Measurements from ENCODE around the gene EPB41L2. TPM values are rescaled to one million over a fixed set of nuclear protein-coding genes. Genes with fewer than 3 reads are reported as not detected.

EPB41L2 gene
- total RNA-seq: 124 TPM
- long read RNA-seq, full-length matches to known transcripts: 9 of 34 reads
- long read RNA-seq, partial matches to known transcripts: 15 of 34 reads
- long read RNA-seq, other reads (novel, unspliced or antisense): 10 of 34 reads

- peak within 1 kb of the TSS; percentile 87 for H3K4me3 ChIP-seq
- DNase-seq (peak; percentile 90), ATAC-seq (peak; percentile 99)
- peaks cover 18% of the 10 kb centered on the region for H3K4me1 ChIP-seq
- H3K27ac ChIP-seq: peak within 1 kb of the TSS; percentile 80
- no peaks in the 10 kb centered on the region for H3K27me3 ChIP-seq (ENCODE audit: low read depth)
- intact Hi-C loops (cut with DNase I): no loop called here
- H3K9me3 ChIP-seq: no peaks in the 10 kb centered on the region
- no peaks in the 10 kb centered on the region for H3K36me3 ChIP-seq
- TF ChIP-seq CTCF (IDR thresholded peaks at IDR 0.05): peak; percentile 44
Observed at GRCh38 chr6:131063028-131063763, at the start of gene EPB41L2. Gene EPB41L2, minus strand, starts transcription at chr6:131063245. Its CDS starts 106,760 bp downstream, at chr6:130956485.

GRCh38 chr6:131112249-131112648 is 49.2 kb upstream of the EPB41L2 start:
- intact Hi-C loops (cut with DNase I): no loop called here

GRCh38 chr6:131107151-131107550 is 44.1 kb upstream of the EPB41L2 start:
- DNase-seq: no peak
- no peaks in the 10 kb centered on the region for H3K27me3 ChIP-seq (ENCODE audit: low read depth)
- no peak overlapping the region for H3K27ac ChIP-seq
- intact Hi-C loops (cut with DNase I): no loop called here
- no peaks in the 10 kb centered on the region for H3K9me3 ChIP-seq
- H3K4me1 ChIP-seq: no peaks in the 10 kb centered on the region
- ATAC-seq: peak in 1 of 2 donors; percentile 36
- H3K36me3 ChIP-seq: no peaks in the 10 kb centered on the region
- no peak overlapping the region for H3K4me3 ChIP-seq
- TF ChIP-seq CTCF (IDR thresholded peaks at IDR 0.05): no peak

More at GRCh38 chr6:131112249-131112648, 49.2 kb upstream of the EPB41L2 start:
- no peak overlapping the region for H3K27ac ChIP-seq
- ATAC-seq: no peak
- H3K36me3 ChIP-seq: no peaks in the 10 kb centered on the region
- H3K27me3 ChIP-seq (ENCODE audit: low read depth): no peaks in the 10 kb centered on the region
- no peaks in the 10 kb centered on the region for H3K9me3 ChIP-seq
- no peak overlapping the region for H3K4me3 ChIP-seq
- H3K4me1 ChIP-seq: no peaks in the 10 kb centered on the region
- DNase-seq: no peak
- TF ChIP-seq CTCF (IDR thresholded peaks at IDR 0.05): no peak

GRCh38 chr6:131103901-131104300 is 40.9 kb upstream of the EPB41L2 start:
- TF ChIP-seq CTCF (IDR thresholded peaks at IDR 0.05): no peak
- no peaks in the 10 kb centered on the region for H3K4me1 ChIP-seq
- H3K36me3 ChIP-seq: no peaks in the 10 kb centered on the region
- DNase-seq (no peak), ATAC-seq (no peak)
- no peak overlapping the region for H3K4me3 ChIP-seq
- H3K9me3 ChIP-seq: peaks cover 3% of the 10 kb centered on the region
- intact Hi-C loops (cut with DNase I): no loop called here
- H3K27me3 ChIP-seq (ENCODE audit: low read depth): no peaks in the 10 kb centered on the region
- no peak overlapping the region for H3K27ac ChIP-seq

- no peak for DNase-seq
- Histone ChIP-seq H3K4me1 (no peaks in the 10 kb centered on the region), H3K36me3 (no peaks in the 10 kb centered on the region), H3K27me3 (ENCODE audit: low read depth) (no peaks in the 10 kb centered on the region), H3K4me3 (no peak overlapping the region), H3K27ac (no peak overlapping the region), H3K9me3 (peaks cover 3% of the 10 kb centered on the region)
- TF ChIP-seq CTCF (IDR thresholded peaks at IDR 0.05): no peak
- no peak for ATAC-seq
- intact Hi-C loops (cut with DNase I): no loop called here
Observed at GRCh38 chr6:131103296-131103695, 40.3 kb upstream of the EPB41L2 start.
